HepG2 (cell line): ENCODE results near the gene PJA1. TPM values are rescaled to one million over a fixed set of nuclear protein-coding genes. Genes with fewer than 3 reads are reported as not detected.

ENCODE experiments used
- ASH2L ChIP-seq: fragments of 300-600, 200-600 bp; sonication (generic); IDR thresholded peaks from 2 replicates; pipeline ENCODE4 v1.7.0; 2017; ENCODE audit warnings: low read depth, mild to moderate bottlenecking, moderate library complexity, mixed read lengths, low read length; ENCODE audit not compliant: insufficient read length
- CSRNP1 ChIP-seq: sonication (generic); formaldehyde crosslinking; IDR thresholded peaks from 2 replicates; pipeline ENCODE4 v1.8.1; 2023; ENCODE audit warnings: mild to moderate bottlenecking, missing genetic modification reagents
- DR1 ChIP-seq: sonication (generic); formaldehyde crosslinking; IDR thresholded peaks from 2 replicates; pipeline ENCODE4 v1.8.0; 2021; ENCODE audit warnings: mild to moderate bottlenecking, missing genetic modification reagents, inconsistent platforms
- GPN1 ChIP-seq: sonication (generic); formaldehyde crosslinking; IDR thresholded peaks from 2 replicates; pipeline ENCODE4 v1.5.1; 2020; ENCODE audit warnings: missing genetic modification reagents, borderline replicate concordance
- HMG20B ChIP-seq: conservative IDR thresholded peaks from 2 replicates; pipeline ENCODE4 v1.6.1; 2016; ENCODE audit warnings: missing genetic modification reagents, missing compliant biosample characterization
- KDM2A ChIP-seq: sonication (generic); formaldehyde crosslinking; IDR thresholded peaks from 2 replicates; pipeline ENCODE4 v1.4.0; 2020; ENCODE audit warnings: low read depth, missing genetic modification reagents, borderline replicate concordance
- KDM5A ChIP-seq: fragments of 200-600 bp; sonication (generic); IDR thresholded peaks from 2 replicates; pipeline ENCODE4 v1.7.0; 2018; ENCODE audit warnings: antibody characterized with exemption, mild to moderate bottlenecking, low read length, borderline replicate concordance
- KLF11 ChIP-seq: IDR thresholded peaks from 2 replicates; pipeline ENCODE4 v1.6.1; 2016; ENCODE audit warnings: missing compliant biosample characterization
- KLF13 ChIP-seq: sonication (generic); formaldehyde crosslinking; IDR thresholded peaks from 2 replicates; pipeline ENCODE4 v1.4.0; 2020; ENCODE audit warnings: mild to moderate bottlenecking, missing genetic modification reagents
- NR2F6 ChIP-seq, 2 experiments: IDR thresholded peaks; 2 replicates each; pipeline ENCODE4 v1.6.1; 2016; ENCODE audit warnings: antibody characterized with exemption in 1 of 2, mild to moderate bottlenecking in 1 of 2
- POLR2AphosphoS5 ChIP-seq: IDR thresholded peaks from 2 replicates; pipeline ENCODE4 v1.6.1; 2012; ENCODE audit warnings: low read depth, low read length
- POLR2G ChIP-seq: fragments of 200-400 bp; formaldehyde crosslinking; IDR thresholded peaks from 2 replicates; pipeline ENCODE4 v1.6.1; 2018; ENCODE audit warnings: mild to moderate bottlenecking, low read depth, low read length, moderate library complexity
- PPARG ChIP-seq: conservative IDR thresholded peaks from 2 replicates; pipeline ENCODE4 v1.6.1; 2016; ENCODE audit warnings: missing biosample characterization, missing genetic modification reagents
- PREB ChIP-seq: sonication (generic); formaldehyde crosslinking; IDR thresholded peaks from 2 replicates; pipeline ENCODE4 v1.4.0; 2020; ENCODE audit warnings: missing genetic modification reagents
- SRSF4 ChIP-seq: fragments of 200-400 bp; formaldehyde crosslinking; IDR thresholded peaks from one replicate; pipeline ENCODE4 v1.6.1; 2018; ENCODE audit warnings: mild to moderate bottlenecking, low read depth, low read length, moderate library complexity; ENCODE audit not compliant: poor library complexity, severe bottlenecking
- TCF12 ChIP-seq, 2 experiments: fragments of 450-650 bp in 1 of 2; sonication (generic) in 1 of 2; formaldehyde crosslinking in 1 of 2; IDR thresholded peaks; 2 replicates each; pipeline versions ENCODE4 v1.6.1 to v1.8.0; 2017 to 2022; ENCODE audit warnings: antibody characterized with exemption in 1 of 2, mild to moderate bottlenecking in 1 of 2, missing genetic modification reagents in 1 of 2, moderate library complexity in 1 of 2
- THAP11 ChIP-seq: IDR thresholded peaks from 2 replicates; pipeline ENCODE4 v1.6.1; 2016; ENCODE audit warnings: missing biosample characterization, missing genetic modification reagents
- ZBTB34 ChIP-seq: sonication (generic); formaldehyde crosslinking; IDR thresholded peaks from 2 replicates; pipeline ENCODE4 v1.8.0; 2022; ENCODE audit warnings: mild to moderate bottlenecking, missing genetic modification reagents
- ZNF264 ChIP-seq: sonication (generic); formaldehyde crosslinking; IDR thresholded peaks from 2 replicates; pipeline ENCODE4 v1.4.0; 2020; ENCODE audit warnings: missing genetic modification reagents
- ZNF383 ChIP-seq: sonication (generic); formaldehyde crosslinking; IDR thresholded peaks from 2 replicates; pipeline ENCODE4 v1.4.0; 2020; ENCODE audit warnings: missing genetic modification reagents, mild to moderate bottlenecking, borderline replicate concordance
- ZNF687 ChIP-seq: sonication (generic); formaldehyde crosslinking; IDR thresholded peaks from 2 replicates; pipeline ENCODE4 v1.5.1; 2020; ENCODE audit warnings: mild to moderate bottlenecking, missing genetic modification reagents, moderate library complexity
- ZZZ3 ChIP-seq: sonication (generic); formaldehyde crosslinking; IDR thresholded peaks from 2 replicates; pipeline ENCODE4 v1.4.0; 2020; ENCODE audit warnings: missing genetic modification reagents, mild to moderate bottlenecking, borderline replicate concordance
- polyA plus RNA-seq, 8 experiments: library from polyadenylated mRNA; depleted of rRNA in 3 of 8; stranded (reverse) in 7 of 8; unstranded in 1 of 8; fragments of >200 nt; fragmentation: Illumina TruSeq in 4 of 8; extraction: Trizol in 4 of 8; gene quantifications; 2 replicates each; pipeline versions ENCODE4 v1.2.1 to v1.2.3, GENCODE V29; 2011 to 2016; ENCODE audit warnings: low read depth in 4 of 8, missing spikeins in 1 of 8, mixed read lengths in 1 of 8; ENCODE audit not compliant: insufficient read depth in 1 of 8
- total RNA-seq, 5 experiments: library from RNA; depleted of rRNA; stranded (reverse); fragments of >200 nt; fragmentation: Illumina TruSeq; extraction: Trizol; gene quantifications; 2 replicates each; pipeline ENCODE4 v1.2.3, GENCODE V29; 2016; ENCODE audit warnings: low read depth in 1 of 5

PJA1 gene
- total and polyA plus RNA-seq, 2 of the 13 experiments (the other 11 are each of a cell fraction or from before 2014, with no cell fraction given) = 3.6 to 9.6 TPM

GRCh38 chrX:69165087-69165651 is at the start of gene PJA1 (continued):
- TF ChIP-seq CSRNP1 (CRISPR knock-in tag) = no peak
- no peak for TF ChIP-seq ZNF264
- TF ChIP-seq POLR2G = peak; percentile 56
- no peak for TF ChIP-seq PREB (CRISPR knock-in tag)
- TF ChIP-seq POLR2AphosphoS5 = peak; percentile 39; the same call in 1 of the 2 replicates
- no peak for TF ChIP-seq THAP11 (CRISPR knock-in tag)
- TF ChIP-seq ZZZ3 (CRISPR knock-in tag) = no peak
- TF ChIP-seq ZBTB34 (CRISPR knock-in tag) = no peak
- TF ChIP-seq NR2F6 (IDR thresholded peaks at IDR 0.05) = no peak
- TF ChIP-seq NR2F6 (CRISPR knock-in tag; IDR thresholded peaks at IDR 0.05) = no peak
- TF ChIP-seq PPARG (CRISPR knock-in tag) = no peak
- peak; percentile 38 for TF ChIP-seq ASH2L
- TF ChIP-seq KLF13 (CRISPR knock-in tag) = no peak
- TF ChIP-seq GPN1 = no peak
- no peak for TF ChIP-seq SRSF4
- TF ChIP-seq DR1 (CRISPR knock-in tag) = no peak
- peak; percentile 55 for TF ChIP-seq ZNF687 (CRISPR knock-in tag)
- TF ChIP-seq KLF11 (CRISPR knock-in tag) = no peak
- no peak for TF ChIP-seq KDM5A
- no peak for TF ChIP-seq HMG20B (CRISPR knock-in tag)
- no peak for TF ChIP-seq ZNF383
- TF ChIP-seq KDM2A = peak; percentile 58; the same call in 1 of the 2 replicates
- TF ChIP-seq TCF12 (IDR thresholded peaks at IDR 0.05) = no peak
- TF ChIP-seq TCF12 (CRISPR knock-in tag; IDR thresholded peaks at IDR 0.05) = no peak
